ENCODE measurements around the gene HOXB9. TPM values are rescaled to one million over a fixed set of nuclear protein-coding genes. Genes with fewer than 3 reads are reported as not detected.

The HOXB9 gene
- total and polyA plus RNA-seq, 2 of the 13 experiments (the other 11 are each of a cell fraction or from before 2014, with no cell fraction given), result not detected

- TF ChIP-seq ZNF770 (CRISPR knock-in tag; IDR thresholded peaks at IDR 0.05), result no peak
- no peak for TF ChIP-seq ZNF639 (CRISPR knock-in tag; conservative IDR thresholded peaks at IDR 0.05)
- TF ChIP-seq MEIS2 (CRISPR knock-in tag; IDR thresholded peaks at IDR 0.05), result no peak
- no peak for TF ChIP-seq FOXC1 (CRISPR knock-in tag; IDR thresholded peaks at IDR 0.05; ENCODE audit: borderline replicate concordance)
- no peak for TF ChIP-seq MAFG (CRISPR knock-in tag; IDR thresholded peaks at IDR 0.05)
Measured at GRCh38 chr17:48626245-48627117, at the start of gene HOXB9 (continued).

- no peak overlapping the region for H3K4me3 ChIP-seq (replicated peaks in 1 of 3; ENCODE audit: insufficient read depth in 1 of 3, low read depth in 2 of 3, low read length in 3 of 3)
- H4K20me1 ChIP-seq (ENCODE audit: insufficient read depth, low read length), result no peaks in the 10 kb centered on the region
- CTCF ChIA-PET (ENCODE audit: low intra/inter-chr PET ratio, low total read pairs), result interaction anchor here (1.2 to 2.3 kb wide), 5 partner anchors 119 to 555 kb away, joined by 3 to 19 read pairs (median 9); no protein-coding TSS in a partner anchor
- in situ Hi-C loops (cut with HindIII; ENCODE audit: extremely low pct_ligation_motif_present, low pct_unique_long_range_greater_than_20kb), result loop anchor here (5.0 kb wide), 1 partner anchor 120 kb away; no protein-coding TSS in a partner anchor
- DNase-seq (ENCODE audit: low spot score), result no peak
- intact Hi-C loops (cut with micrococcal nuclease; ENCODE audit: unreplicated experiment), result no loop called here
- 52% methylated on average over 2 of the region's 2 CpGs for WGBS (ENCODE audit: low lambda C conversion rate)
- H3K79me2 ChIP-seq (ENCODE audit: insufficient read depth, low read length), result no peaks in the 10 kb centered on the region
- H3K36me3 ChIP-seq (replicated peaks in 1 of 2; ENCODE audit: control insufficient read depth in 1 of 2, insufficient read depth in 2 of 2, low read length in 2 of 2), result no peaks in the 10 kb centered on the region
- POLR2A ChIA-PET, result no interaction called here
- no peaks in the 10 kb centered on the region for H3K9me3 ChIP-seq (ENCODE audit: low read length)
- peaks cover 6% of the 10 kb centered on the region; the same call in 1 of the 2 replicates for H3K4me1 ChIP-seq (ENCODE audit: insufficient read depth, low read length)
- FAIRE-seq, result no peak
- peak overlapping the region; percentile 91; the same call in 1 of the 2 replicates for H3K4me2 ChIP-seq (ENCODE audit: low read depth, low read length)
- TF ChIP-seq CENPX (CRISPR knock-in tag; IDR thresholded peaks at IDR 0.05), result no peak
- TF ChIP-seq HBP1 (CRISPR knock-in tag; IDR thresholded peaks at IDR 0.05; ENCODE audit: low read depth), result no peak
- TF ChIP-seq JUND (CRISPR knock-in tag; IDR thresholded peaks at IDR 0.05), result no peak
- no peak overlapping the region for H2AFZ ChIP-seq (ENCODE audit: low read length)
- peaks cover 0 to 21% of the 10 kb centered on the region in 2 experiments; a peak in 2 of 5 replicates for H3K27me3 ChIP-seq (ENCODE audit: control insufficient read depth in 1 of 2, insufficient read depth in 2 of 2, low read length in 2 of 2)
- no peak overlapping the region for H3K9ac ChIP-seq (ENCODE audit: insufficient read depth, low read depth, low read length)
- no TSS peak for BruUV-seq (replicated peaks)
- ATAC-seq, result no peak
- no peak overlapping the region for H3K27ac ChIP-seq (ENCODE audit: extremely low read length, insufficient read depth, low read length)
Measured at GRCh38 chr17:48672340-48672739, 46.2 kb upstream of the HOXB9 start.

Measured in HepG2 (cell line).